SHP77 treated with DMSO at 0.1 percent for 48 hours (cell line): ENCODE measurements around the gene TECRL.

Experiments used
- DNase-seq: peaks from one replicate; lab custom pipeline; 2025; lab: John Stamatoyannopoulos, UW

The TECRL gene, protein sequence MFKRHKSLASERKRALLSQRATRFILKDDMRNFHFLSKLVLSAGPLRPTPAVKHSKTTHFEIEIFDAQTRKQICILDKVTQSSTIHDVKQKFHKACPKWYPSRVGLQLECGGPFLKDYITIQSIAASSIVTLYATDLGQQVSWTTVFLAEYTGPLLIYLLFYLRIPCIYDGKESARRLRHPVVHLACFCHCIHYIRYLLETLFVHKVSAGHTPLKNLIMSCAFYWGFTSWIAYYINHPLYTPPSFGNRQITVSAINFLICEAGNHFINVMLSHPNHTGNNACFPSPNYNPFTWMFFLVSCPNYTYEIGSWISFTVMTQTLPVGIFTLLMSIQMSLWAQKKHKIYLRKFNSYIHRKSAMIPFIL

GRCh38 chr4:64409300-64409699, at the start of gene TECRL:
Gene TECRL, minus strand, starts transcription at chr4:64409450. Its CDS starts 99 bp downstream, at chr4:64409351.
- DNase-seq, result no peak

- DNase-seq, result no peak
These were observed 23.4 kb upstream of the TECRL start for GRCh38 chr4:64432674-64433073.

GRCh38 chr4:64430933-64431332, 21.7 kb upstream of the TECRL start:
- DNase-seq, result no peak

DNA sequence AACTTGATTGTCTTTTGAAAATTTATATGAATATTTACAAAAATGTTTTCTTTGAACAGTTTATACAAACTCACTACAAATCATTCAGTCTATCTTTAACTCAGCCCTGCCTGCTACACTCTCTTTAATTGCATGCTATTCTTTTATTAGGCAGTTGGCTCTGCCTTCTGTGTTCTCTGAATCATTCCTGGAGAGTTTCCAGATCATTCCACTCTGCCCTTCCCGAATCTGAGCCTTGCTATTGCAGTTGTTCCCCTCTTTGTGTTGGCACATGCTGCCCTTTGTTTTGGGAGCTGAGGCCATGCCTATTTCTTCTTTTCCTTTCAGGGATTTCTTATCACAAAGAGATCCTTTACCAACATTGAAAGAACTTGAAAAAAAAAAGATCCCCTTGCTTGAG, 8.7 kb upstream of the TECRL start:
- DNase-seq, result no peak

- DNase-seq, result no peak
These were observed 2.2 kb downstream of the TECRL start for GRCh38 chr4:64407000-64407399.

GRCh38 chr4:64405761-64406160, 3.5 kb downstream of the TECRL start:
- DNase-seq, result no peak

DNA sequence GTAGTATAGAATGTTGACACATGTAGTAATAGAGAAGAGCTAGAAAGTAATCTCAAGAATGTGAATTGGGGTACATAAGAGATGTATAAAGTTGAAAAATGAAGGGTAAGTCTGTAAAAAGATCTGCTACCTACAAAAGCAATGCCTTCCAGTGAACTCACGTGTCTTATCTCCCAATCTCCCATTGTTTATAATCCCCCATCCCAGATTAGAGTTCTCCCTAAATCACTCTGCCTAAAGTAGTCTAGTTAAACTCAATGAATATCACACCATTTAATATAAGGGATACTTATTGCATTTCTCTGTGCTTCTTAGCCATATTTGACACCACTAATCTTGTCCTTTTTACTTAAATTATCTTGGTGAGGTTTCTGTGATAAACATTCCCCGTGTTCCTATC, 6.6 kb downstream of the TECRL start:
- no peak for DNase-seq

DNA sequence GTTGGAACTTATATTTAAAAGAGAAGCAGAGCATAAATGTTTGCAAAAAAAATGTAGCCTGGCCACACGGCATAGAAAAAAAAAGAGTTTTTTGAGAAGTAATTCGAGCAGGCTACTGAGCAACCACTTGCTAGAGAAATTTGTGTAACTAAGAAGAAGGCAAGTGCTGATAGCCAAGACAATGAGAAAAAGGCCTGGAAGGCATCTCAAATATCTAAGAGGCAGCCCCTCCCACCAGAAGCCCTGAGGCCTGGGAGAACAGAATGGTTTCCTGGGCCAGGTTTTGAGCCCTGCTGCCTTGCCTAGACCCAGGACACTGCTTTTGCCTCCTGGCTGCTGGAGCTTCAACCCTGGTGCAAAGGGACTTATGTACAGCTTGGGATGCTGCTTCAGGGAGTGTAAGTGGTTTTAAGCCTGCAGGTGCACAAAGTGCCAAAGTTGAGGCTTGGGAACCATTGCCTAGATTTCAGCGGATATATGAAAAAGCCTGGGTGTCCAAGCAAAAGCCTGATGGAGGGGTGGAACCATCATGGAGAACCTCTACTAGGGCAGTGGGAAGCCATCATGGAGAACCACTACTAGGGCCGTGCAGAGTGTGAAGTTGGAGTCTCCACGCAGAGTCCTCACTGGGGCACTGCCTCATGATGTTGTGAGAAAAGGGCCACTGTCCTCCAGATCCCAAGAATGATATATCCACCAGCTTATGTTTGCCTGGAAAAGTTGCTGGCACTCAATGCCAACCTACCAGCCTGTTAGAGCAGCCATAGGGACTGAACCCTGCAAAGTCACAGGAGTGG, 9.7 kb downstream of the TECRL start:
- no peak for DNase-seq

DNA sequence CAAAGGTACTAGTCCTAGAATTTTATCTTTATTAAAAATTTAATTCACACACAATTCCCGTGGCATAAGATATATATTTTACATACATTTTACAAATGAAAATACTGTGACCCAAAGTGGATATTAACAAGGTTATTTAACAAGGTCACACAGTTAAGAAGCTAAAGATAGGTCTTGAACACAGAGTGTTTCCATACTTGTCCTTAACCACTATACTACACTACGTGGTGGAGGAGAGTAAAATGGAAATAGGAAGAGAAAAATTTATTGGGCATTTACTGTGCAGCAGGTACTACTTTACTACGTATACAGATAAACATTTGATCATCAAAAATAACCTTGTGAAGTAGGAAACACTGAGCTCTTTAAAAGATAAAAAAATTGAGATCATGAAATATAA, 14.8 kb downstream of the TECRL start:
- DNase-seq, result no peak

DNA sequence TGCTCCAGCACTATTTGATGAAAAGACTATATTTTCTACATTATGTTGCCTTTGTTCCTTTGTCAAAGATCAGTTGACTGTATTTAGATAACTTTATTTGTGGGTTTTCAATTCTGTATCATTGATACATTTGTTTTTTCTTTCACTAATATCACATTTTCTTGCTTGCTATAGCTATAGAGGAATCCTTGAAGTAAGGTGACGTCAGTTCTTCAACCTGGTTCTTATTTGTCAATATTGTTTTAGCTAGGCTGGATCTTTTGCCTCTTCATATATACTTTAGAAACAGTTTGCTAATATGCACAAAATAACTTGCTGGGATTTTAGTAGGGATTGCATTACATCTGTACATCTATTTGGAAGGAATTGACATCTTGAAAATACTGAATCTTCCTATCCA, 21.0 kb downstream of the TECRL start:
- DNase-seq, result no peak

GRCh38 chr4:64385220-64385619, 24.0 kb downstream of the TECRL start:
- DNase-seq, result no peak

DNA sequence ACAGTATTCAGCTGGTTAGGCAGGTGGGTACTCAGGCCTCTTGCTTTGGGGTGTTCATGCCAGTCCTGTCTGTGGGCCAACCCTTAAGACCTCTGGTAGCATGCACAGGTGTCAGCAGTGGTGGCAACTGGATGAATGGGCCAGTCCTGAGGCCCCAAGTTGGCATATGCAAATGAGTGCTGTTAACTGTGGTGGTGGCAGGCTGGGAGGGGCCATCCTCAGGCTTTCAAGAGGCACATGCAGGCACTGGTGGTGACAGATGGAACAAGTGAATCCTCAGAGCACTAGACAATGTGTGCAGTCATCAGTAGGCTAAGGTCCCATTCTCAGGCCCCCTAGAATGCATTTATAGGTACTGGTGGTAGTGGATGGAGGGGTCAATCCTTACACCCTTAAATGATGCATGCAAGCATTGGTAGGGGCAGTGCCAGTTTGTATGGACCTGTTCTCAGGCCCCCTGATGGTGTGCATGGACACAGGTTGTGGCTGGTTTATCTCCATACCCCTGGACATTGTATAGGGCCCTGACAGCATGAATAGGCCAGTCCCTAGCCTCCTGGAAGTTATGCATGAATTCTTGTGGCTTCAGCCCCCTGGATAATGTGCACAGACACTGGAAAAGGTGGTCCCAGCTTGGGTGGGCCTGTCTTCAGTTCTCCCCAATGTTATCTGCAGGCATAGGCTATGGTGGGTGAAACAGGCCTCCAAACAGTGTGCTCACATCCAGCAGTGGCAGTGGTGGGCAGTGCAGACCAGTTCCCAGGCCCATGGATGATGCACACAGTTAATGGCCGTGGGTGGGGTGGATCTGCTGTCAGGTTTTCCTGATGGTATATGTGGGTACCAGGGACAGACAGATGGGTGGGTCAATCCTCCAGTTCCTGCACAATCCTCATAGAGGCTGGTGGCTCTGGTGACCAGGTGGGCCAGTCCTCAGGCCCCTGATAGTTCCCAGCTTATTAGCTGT, 24.7 kb downstream of the TECRL start:
- no peak for DNase-seq

- DNase-seq, result no peak
These were observed 40.5 kb downstream of the TECRL start for GRCh38 chr4:64368741-64369140.

DNA sequence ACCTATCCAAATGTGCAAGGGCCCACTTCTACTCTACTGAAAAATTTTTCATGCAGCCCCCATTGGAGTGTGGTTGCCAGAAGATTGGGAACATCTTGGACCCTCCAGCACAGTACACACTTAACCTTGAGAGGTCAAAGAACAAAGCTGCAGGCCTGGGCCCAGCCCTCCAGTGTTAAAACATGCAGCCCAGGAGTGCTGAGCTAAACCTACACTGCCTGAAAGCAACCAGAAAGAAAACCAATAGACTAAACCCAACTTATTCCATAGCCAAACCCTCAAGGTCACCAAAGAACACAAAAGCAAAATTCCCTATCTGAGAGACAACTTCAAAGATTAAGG, 47.9 kb downstream of the TECRL start:
- DNase-seq, result no peak

DNA sequence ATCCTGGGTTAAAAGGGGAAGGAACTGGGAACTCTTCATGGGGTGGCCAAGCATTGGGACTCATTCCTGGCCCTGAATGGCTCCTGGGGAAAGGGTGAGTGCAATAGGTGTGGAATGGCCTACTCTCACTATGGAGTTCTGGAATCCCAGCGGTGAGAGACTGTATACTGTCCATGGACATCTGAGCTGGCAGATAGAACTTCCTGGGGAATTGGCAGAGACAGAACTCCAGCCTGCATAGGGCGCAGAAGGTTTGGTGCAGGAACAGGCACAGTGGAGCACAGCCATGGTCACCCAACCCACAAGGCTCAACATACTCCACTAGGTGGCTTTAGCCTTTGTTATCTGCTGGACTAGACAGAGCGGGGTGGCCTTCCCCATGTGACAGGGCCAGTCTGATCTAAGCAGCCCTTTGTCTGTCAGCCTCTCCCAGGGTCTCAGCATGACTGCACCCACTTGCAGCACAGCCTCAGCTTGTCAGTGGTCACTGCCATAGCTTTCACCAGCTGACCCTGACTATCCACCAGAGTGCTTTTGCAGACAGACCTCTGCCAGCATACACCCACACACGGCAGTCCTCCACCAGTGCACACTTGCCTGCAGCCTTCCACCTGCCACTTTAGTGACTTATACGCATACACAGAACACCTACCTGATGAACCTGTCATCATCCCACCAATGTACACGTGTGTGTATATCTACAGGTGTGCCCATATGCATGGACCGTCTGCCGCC, 48.4 kb downstream of the TECRL start:
- DNase-seq, result no peak

DNA sequence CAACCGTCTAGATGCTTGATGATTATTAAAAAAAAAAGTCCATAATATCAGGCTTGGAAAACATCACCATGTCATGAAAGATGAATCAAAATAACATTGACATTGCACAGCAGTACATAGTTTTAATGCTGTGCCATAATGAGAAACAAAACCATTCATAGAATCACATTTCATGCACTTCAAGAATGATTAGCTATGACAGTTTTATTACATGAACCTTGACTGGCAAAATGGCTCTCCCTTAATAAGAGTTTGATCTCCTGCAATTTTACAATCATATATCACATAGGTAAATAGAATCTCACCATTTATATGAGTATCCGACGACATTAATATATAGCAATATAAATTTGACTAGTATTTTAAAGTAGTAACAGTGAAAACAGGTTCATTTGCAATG, 49.8 kb downstream of the TECRL start:
- peak; percentile 4 for DNase-seq

DNA sequence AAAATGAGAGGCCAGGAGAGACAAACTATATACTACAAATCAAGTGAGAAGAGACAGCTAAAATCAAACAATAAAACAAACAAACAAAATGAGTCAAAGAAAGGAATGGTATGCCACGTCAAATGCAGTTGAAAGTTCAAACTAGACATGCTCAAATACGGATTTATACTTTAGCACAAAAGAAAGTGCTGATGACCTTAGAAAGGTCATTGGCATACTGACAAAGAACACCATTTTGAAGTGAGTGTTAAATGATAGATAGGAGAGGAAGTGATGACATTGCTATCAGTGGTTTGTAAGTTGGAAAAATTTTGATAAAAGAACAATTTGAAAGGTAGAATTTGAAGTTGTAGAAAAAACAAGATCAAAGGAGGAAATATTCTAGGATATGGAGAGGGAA, 55.3 kb downstream of the TECRL start:
- DNase-seq, result no peak

GRCh38 chr4:64341711-64342110, 67.5 kb downstream of the TECRL start:
- DNase-seq, result peak; percentile 30

GRCh38 chr4:64340218-64341110, 68.8 kb downstream of the TECRL start:
- DNase-seq, result no peak

- no peak for DNase-seq
These were observed 74.3 kb downstream of the TECRL start for GRCh38 chr4:64334964-64335363.

- no peak for DNase-seq
These were observed 79.1 kb downstream of the TECRL start for GRCh38 chr4:64330143-64330542.
